HCT116 (cell line): Measurements from ENCODE around the gene FASN. TPM values are rescaled to one million over a fixed set of nuclear protein-coding genes. Genes with fewer than 3 reads are reported as not detected.

Experiments used
- ATAC-seq: fragments of 200-7000 bp; cut with Tn5 transposase; 2 replicates; pipeline ENCODE4 v1.9.1; 2020; ENCODE audit warnings: mild to moderate bottlenecking, moderate library complexity
- BruUV-seq: library from RNA; stranded (reverse); fragments of 400-500 nt; replicated peaks from 2 replicates; lab custom pipeline; 2021; lab: Mats Ljungman, UMichigan
- CTCF ChIA-PET: fragments of 300-600 bp; sonication (Branson Sonifier 250); formaldehyde crosslinking; loops from one replicate; lab custom pipeline; 2021; ENCODE audit warnings: antibody characterized with exemption; lab: Charles Lee
- POLR2A ChIA-PET: fragments of 300-600, 350-600 bp; sonication (Branson Sonifier 250); formaldehyde crosslinking; loops from one replicate; lab custom pipeline; 2021; ENCODE audit warnings: antibody characterized with exemption; lab: Charles Lee
- RAD21 ChIA-PET, 2 experiments: fragments of 300-600 bp; sonication (Branson Sonifier 250); formaldehyde crosslinking; loops; one replicate each; lab custom pipeline; 2023; ENCODE audit warnings: low total read pairs in 2 of 2; ENCODE audit not compliant: uncharacterized antibody in 2 of 2, unreplicated experiment in 2 of 2, low non-redundant PET in 1 of 2; lab: Charles Lee
- DNase-seq: peaks from one replicate; pipeline ENCODE4 v3.0.0-alpha.2; 2010; ENCODE audit warnings: low read depth, low spot score
- H2AFZ ChIP-seq: fragments of 200-600 bp; shearing (Covaris generic), sonication (generic); 2 replicates; pipeline ENCODE4 v1.6.1; 2017; ENCODE audit warnings: low read depth, mixed run types, mixed read lengths, antibody characterized with exemption, low read length; ENCODE audit not compliant: poor library complexity, severe bottlenecking
- H3K27ac ChIP-seq: 2 replicates; pipeline ENCODE4 v1.5.1; 2012; ENCODE audit warnings: low read depth, low read length
- H3K27me3 ChIP-seq: fragments of 200-600 bp; sonication (generic); 2 replicates; pipeline ENCODE4 v1.6.1; 2016; ENCODE audit warnings: mixed run types, low read length, mixed read lengths; ENCODE audit not compliant: insufficient read depth
- H3K36me3 ChIP-seq, 2 experiments: fragments of 200-500 bp in 1 of 2; fragments of 200-600 bp in 1 of 2; sonication (Bioruptor generic) in 1 of 2; sonication (generic) in 1 of 2; 2 replicates each; pipeline versions ENCODE4 v1.5.1 to v1.6.1; 2014 to 2016; ENCODE audit warnings: low read length in 2 of 2, inconsistent platforms in 1 of 2, mixed read lengths in 1 of 2, mixed run types in 1 of 2; ENCODE audit not compliant: insufficient read depth in 2 of 2, control insufficient read depth in 1 of 2
- H3K4me1 ChIP-seq, 2 experiments: fragments of 200-600 bp in 1 of 2; sonication (generic) in 1 of 2; 2 replicates each; pipeline versions ENCODE4 v1.5.1 to v1.6.1; 2012 to 2017; ENCODE audit warnings: low read length in 2 of 2, inconsistent platforms in 1 of 2, mild to moderate bottlenecking in 1 of 2, mixed read lengths in 1 of 2, mixed run types in 1 of 2, moderate library complexity in 1 of 2; ENCODE audit not compliant: insufficient read depth in 2 of 2, control insufficient read depth in 1 of 2
- H3K4me2 ChIP-seq: fragments of 200-600 bp; sonication (generic); 2 replicates; pipeline ENCODE4 v1.6.1; 2017; ENCODE audit warnings: mixed run types, low read length, mixed read lengths
- H3K4me3 ChIP-seq, 2 experiments: fragments of 200-600 bp in 1 of 2; sonication (generic) in 1 of 2; replicated peaks in 1 of 2; 2 replicates each; pipeline ENCODE4 v1.5.1; 2011 to 2016; ENCODE audit warnings: low read length in 2 of 2, control low read depth in 1 of 2, low read depth in 1 of 2, mild to moderate bottlenecking in 1 of 2, mixed read lengths in 1 of 2, mixed run types in 1 of 2
- H3K79me2 ChIP-seq: fragments of 200-600 bp; sonication (generic); 2 replicates; pipeline ENCODE4 v1.6.1; 2017; ENCODE audit warnings: mild to moderate bottlenecking, mixed run types, low read length, moderate library complexity, mixed read lengths; ENCODE audit not compliant: insufficient read depth
- H3K9ac ChIP-seq: fragments of 200-600 bp; sonication (generic); 2 replicates; pipeline ENCODE4 v1.6.1; 2016; ENCODE audit warnings: low read length, mixed read lengths
- H3K9me2 ChIP-seq: fragments of 200-600 bp; sonication (generic), shearing (Covaris generic); 2 replicates; pipeline ENCODE4 v1.6.1; 2017; ENCODE audit warnings: mixed run types, mild to moderate bottlenecking, moderate library complexity; ENCODE audit not compliant: insufficient read depth
- H3K9me3 ChIP-seq, 2 experiments: fragments of 200-500 bp in 1 of 2; fragments of 200-600 bp in 1 of 2; sonication (Bioruptor generic) in 1 of 2; sonication (generic) in 1 of 2; 2 replicates each; pipeline ENCODE4 v1.6.1; 2014 to 2017; ENCODE audit warnings: low read length in 2 of 2, mixed read lengths in 2 of 2, inconsistent platforms in 1 of 2, low read depth in 1 of 2, mild to moderate bottlenecking in 1 of 2, mixed run types in 1 of 2, moderate library complexity in 1 of 2; ENCODE audit not compliant: control insufficient read depth in 1 of 2, insufficient read depth in 1 of 2
- H4K20me1 ChIP-seq: fragments of 200-600 bp; sonication (generic), shearing (Covaris generic); 2 replicates; pipeline ENCODE4 v1.6.1; 2017; ENCODE audit warnings: mixed run types, mild to moderate bottlenecking, moderate library complexity; ENCODE audit not compliant: insufficient read depth
- ATF3 ChIP-seq: IDR thresholded peaks from 2 replicates; pipeline ENCODE4 v1.6.1; 2012
- CEBPB ChIP-seq: IDR thresholded peaks from 2 replicates; pipeline ENCODE4 v1.6.1; 2012; ENCODE audit warnings: low read depth
- CTCF ChIP-seq, 3 experiments: fragments of 200-600 bp in 1 of 3; sonication (generic) in 1 of 3; IDR thresholded peaks in 2 of 3; conservative IDR thresholded peaks in 1 of 3; 2 replicates each; pipeline ENCODE4 v1.5.1; 2012 to 2017; ENCODE audit warnings: low read depth in 2 of 3, low read length in 2 of 3, antibody characterized with exemption in 1 of 3, borderline replicate concordance in 1 of 3, control low read depth in 1 of 3, mild to moderate bottlenecking in 1 of 3, mixed read lengths in 1 of 3, mixed run types in 1 of 3, moderate library complexity in 1 of 3; ENCODE audit not compliant: insufficient read depth in 1 of 3
- EGR1 ChIP-seq: IDR thresholded peaks from 2 replicates; pipeline ENCODE4 v1.6.1; 2012; ENCODE audit warnings: low read depth
- ELF1 ChIP-seq: IDR thresholded peaks from 2 replicates; pipeline ENCODE4 v1.6.1; 2012; ENCODE audit warnings: low read depth, borderline replicate concordance
- EZH2phosphoT487 ChIP-seq: fragments of 200-600 bp; IDR thresholded peaks from 2 replicates; pipeline ENCODE4 v1.6.1; 2018; ENCODE audit warnings: antibody characterized with exemption, borderline replicate concordance
- FOSL1 ChIP-seq: IDR thresholded peaks from 2 replicates; pipeline ENCODE4 v1.6.1; 2012; ENCODE audit warnings: low read depth
- MAX ChIP-seq: IDR thresholded peaks from 2 replicates; pipeline ENCODE4 v1.6.1; 2012
- RAD21 ChIP-seq: IDR thresholded peaks from 2 replicates; pipeline ENCODE4 v1.6.1; 2012; ENCODE audit warnings: low read depth, mild to moderate bottlenecking
- REST ChIP-seq: IDR thresholded peaks from 2 replicates; pipeline ENCODE4 v1.6.1; 2012; ENCODE audit warnings: low read depth
- SP1 ChIP-seq: IDR thresholded peaks from 2 replicates; pipeline ENCODE4 v1.6.1; 2012; ENCODE audit warnings: low read depth
- SRF ChIP-seq: IDR thresholded peaks from 2 replicates; pipeline ENCODE4 v1.6.1; 2012; ENCODE audit warnings: low read depth
- TCF7L2 ChIP-seq: IDR thresholded peaks from 2 replicates; pipeline ENCODE4 v1.7.0; 2011; ENCODE audit warnings: borderline replicate concordance, inconsistent platforms; ENCODE audit not compliant: insufficient read depth, insufficient read length; ENCODE audit errors: extremely low read depth
- ZBTB33 ChIP-seq: IDR thresholded peaks from 2 replicates; pipeline ENCODE4 v1.6.1; 2011; ENCODE audit warnings: mild to moderate bottlenecking, low read length, moderate library complexity; ENCODE audit not compliant: insufficient replicate concordance; ENCODE audit errors: extremely low read depth
- ZFX ChIP-seq: fragments of 450-650 bp; IDR thresholded peaks from 2 replicates; pipeline ENCODE4 v1.6.1; 2017
- ZNF274 ChIP-seq: fragments of 200-500 bp; sonication (Bioruptor generic); IDR thresholded peaks from 2 replicates; pipeline ENCODE4 v1.6.1; 2014; ENCODE audit warnings: mild to moderate bottlenecking, low read depth, low read length, inconsistent platforms
- intact Hi-C: fragments of 100-400 bp; cut with micrococcal nuclease; formaldehyde crosslinking; loops from 2 replicates; pipeline ENCODE4 v1.10.0; 2022
- total RNA-seq: library from RNA; stranded (reverse); gene quantifications from one replicate; pipeline ENCODE4 v1.2.1, GENCODE V29; 2021; ENCODE audit not compliant: unreplicated experiment

Gene FASN
- total RNA-seq, 1 experiment from 2014 or later, result 754 TPM

GRCh38 chr17:82086941-82087906 lies 10.8 kb downstream of the FASN start:
- H3K9ac ChIP-seq, result no peak overlapping the region
- RAD21 ChIA-PET, result no interaction called here
- no peaks in the 10 kb centered on the region for H3K9me2 ChIP-seq
- H3K79me2 ChIP-seq, result peaks cover 68% of the 10 kb centered on the region
- H3K27ac ChIP-seq, result no peak overlapping the region; the same call in 1 of the 2 replicates
- no peak for DNase-seq
- H4K20me1 ChIP-seq, result peaks cover 2% of the 10 kb centered on the region; the same call in 1 of the 2 replicates
- no peak for ATAC-seq
- no peak overlapping the region for H3K4me2 ChIP-seq
- H3K27me3 ChIP-seq, result no peaks in the 10 kb centered on the region
- H3K9me3 ChIP-seq, result no peaks in the 10 kb centered on the region
- TF ChIP-seq MAX, result no peak
- TF ChIP-seq ATF3, result no peak
- TF ChIP-seq EGR1, result no peak
- no peak for TF ChIP-seq REST
- no peak for TF ChIP-seq ZFX
- TF ChIP-seq SP1, result no peak
- TF ChIP-seq SRF, result no peak
- no peak for TF ChIP-seq ZBTB33
- no peak for TF ChIP-seq EZH2phosphoT487
- TF ChIP-seq CEBPB, result no peak
- TF ChIP-seq ELF1, result no peak
- TF ChIP-seq TCF7L2, result no peak
- no peak for TF ChIP-seq FOSL1
- TF ChIP-seq RAD21, result no peak
- TF ChIP-seq ZNF274, result no peak
- no peak for TF ChIP-seq CTCF (IDR thresholded peaks at IDR 0.05 in 2 of 3, conservative IDR thresholded peaks at IDR 0.05 in 1 of 3; ENCODE audit: borderline replicate concordance in 1 of 3, insufficient read depth in 1 of 3, low read depth in 2 of 3, low read length in 2 of 3)
- TF ChIP-seq, all 23 proteins: peak for 0
- H3K4me3 ChIP-seq, result no peak overlapping the region
- peaks cover 75 to 100% of the 10 kb centered on the region in 2 experiments for H3K36me3 ChIP-seq
- CTCF ChIA-PET, result no interaction called here
- POLR2A ChIA-PET, result interaction anchor here (0.6 kb wide), 1 partner anchor 12 kb away, joined by 3 read pairs; no protein-coding TSS in a partner anchor
- BruUV-seq, result no TSS peak
- H3K4me1 ChIP-seq, result no peaks in the 10 kb centered on the region
- intact Hi-C loops, result no loop called here
- H2AFZ ChIP-seq, result no peak overlapping the region
